Hepatocyte (in vitro differentiated cells): ENCODE data around the gene TNFRSF6B. TPM values are rescaled to one million over a fixed set of nuclear protein-coding genes. Genes with fewer than 3 reads are reported as not detected.

ENCODE experiments used
- DNase-seq: peaks from one replicate; pipeline ENCODE4 v3.0.0-alpha.2; 2016; ENCODE audit warnings: low spot score
- H2AFZ ChIP-seq: fragments of 200-600 bp; sonication (generic); 2 replicates; pipeline ENCODE4 v1.6.0; 2016; ENCODE audit warnings: antibody characterized with exemption, mild to moderate bottlenecking
- H3K27ac ChIP-seq: fragments of 200-600 bp; sonication (generic); 2 replicates; pipeline ENCODE4 v1.5.1; 2016; ENCODE audit warnings: mild to moderate bottlenecking
- H3K27me3 ChIP-seq: fragments of 200-600 bp; sonication (generic); 2 replicates; pipeline ENCODE4 v1.6.1; 2016
- H3K36me3 ChIP-seq: fragments of 200-600 bp; sonication (generic); replicated peaks from 2 replicates; pipeline ENCODE4 v1.5.1; 2016; ENCODE audit warnings: low read depth; ENCODE audit not compliant: insufficient read depth
- H3K4me1 ChIP-seq: fragments of 200-600 bp; sonication (generic); 2 replicates; pipeline ENCODE4 v1.5.1; 2016; ENCODE audit warnings: mild to moderate bottlenecking, moderate library complexity; ENCODE audit not compliant: insufficient read depth
- H3K4me2 ChIP-seq: fragments of 200-600 bp; sonication (generic); 2 replicates; pipeline ENCODE4 v1.6.0; 2016
- H3K4me3 ChIP-seq: fragments of 200-600 bp; sonication (generic); 2 replicates; pipeline ENCODE4 v1.5.1; 2016; ENCODE audit warnings: mild to moderate bottlenecking
- H3K79me2 ChIP-seq: fragments of 200-600 bp; sonication (generic); 2 replicates; pipeline ENCODE4 v1.6.0; 2017; ENCODE audit warnings: mild to moderate bottlenecking
- H3K9me2 ChIP-seq: fragments of 200-600 bp; sonication (generic); replicated peaks from 2 replicates; pipeline ENCODE4 v1.6.0; 2017; ENCODE audit warnings: mild to moderate bottlenecking; ENCODE audit not compliant: insufficient read depth
- H3K9me3 ChIP-seq: fragments of 200-600 bp; sonication (generic); 2 replicates; pipeline ENCODE4 v1.5.1; 2016; ENCODE audit warnings: low read depth, mild to moderate bottlenecking
- H4K20me1 ChIP-seq: fragments of 200-600 bp; sonication (generic); 2 replicates; pipeline ENCODE4 v1.6.0; 2016; ENCODE audit warnings: mild to moderate bottlenecking; ENCODE audit not compliant: insufficient read depth, poor library complexity, severe bottlenecking
- CTCF ChIP-seq: fragments of 200-600 bp; sonication (generic); IDR thresholded peaks from 2 replicates; pipeline ENCODE4 v1.5.1; 2016; ENCODE audit warnings: antibody characterized with exemption, mild to moderate bottlenecking; ENCODE audit not compliant: poor library complexity
- EZH2 ChIP-seq: fragments of 200-600 bp; sonication (generic); IDR thresholded peaks from 2 replicates; pipeline ENCODE4 v1.6.1; 2016; ENCODE audit warnings: antibody characterized with exemption, mild to moderate bottlenecking, borderline replicate concordance
- EZH2phosphoT487 ChIP-seq: fragments of 200-600 bp; sonication (generic); IDR thresholded peaks from one replicate; pipeline ENCODE4 v1.6.1; 2018; ENCODE audit warnings: antibody characterized with exemption, mild to moderate bottlenecking, low read depth, moderate library complexity; ENCODE audit not compliant: unreplicated experiment, severe bottlenecking
- WGBS: methylation state at CpG from one replicate; pipeline ENCODE4 v1.1.6; 2016; ENCODE audit warnings: low lambda C conversion rate; ENCODE audit errors: missing lambda C conversion rate; 5-methylcytosine and 5-hydroxymethylcytosine counted together
- polyA plus RNA-seq: library from polyadenylated mRNA; unstranded; fragments of >200 nt; fragmentation: Nextera tagmentation; extraction: Ambion mirVana; gene quantifications from 2 replicates; pipeline ENCODE4 v1.2.1, GENCODE V29; 2016
- total RNA-seq: library from RNA; depleted of rRNA; stranded (reverse); fragments of >200 nt; gene quantifications from 2 replicates; pipeline ENCODE4 v1.2.3, GENCODE V29; 2014

TNFRSF6B gene
- total and polyA plus RNA-seq, 2 experiments from 2014 or later: 0.97 to 4.2 TPM

- TF ChIP-seq CTCF (no peak), EZH2phosphoT487 (no peak), EZH2 (no peak)
Observed at GRCh38 chr20:63693083-63693732, 3.2 kb upstream of the TNFRSF6B start.

GRCh38 chr20:63693733-63694583 is 2.5 kb upstream of the TNFRSF6B start:
- 97% methylated on average over 21 of the region's 21 CpGs for WGBS
- Histone ChIP-seq H2AFZ (no peak overlapping the region), H3K4me3 (no peak overlapping the region), H3K9me3 (no peaks in the 10 kb centered on the region), H3K27ac (no peak overlapping the region), H3K4me2 (no peak overlapping the region), H3K9me2 (no peaks in the 10 kb centered on the region), H4K20me1 (no peaks in the 10 kb centered on the region), H3K4me1 (peaks cover 10% of the 10 kb centered on the region), H3K79me2 (no peaks in the 10 kb centered on the region), H3K27me3 (no peaks in the 10 kb centered on the region), H3K36me3 (no peaks in the 10 kb centered on the region)
- DNase-seq: no peak
- TF ChIP-seq EZH2phosphoT487: no peak
- TF ChIP-seq CTCF: no peak
- TF ChIP-seq EZH2: no peak

More at GRCh38 chr20:63693083-63693732, 3.2 kb upstream of the TNFRSF6B start:
- H3K27ac ChIP-seq: no peak overlapping the region
- no peaks in the 10 kb centered on the region for H3K27me3 ChIP-seq
- H3K36me3 ChIP-seq: no peaks in the 10 kb centered on the region
- H3K79me2 ChIP-seq: no peaks in the 10 kb centered on the region
- WGBS: 95% methylated on average over 8 of the region's 10 CpGs
- H3K4me1 ChIP-seq: peaks cover 10% of the 10 kb centered on the region
- no peak overlapping the region for H3K4me3 ChIP-seq
- no peaks in the 10 kb centered on the region for H3K9me3 ChIP-seq
- H4K20me1 ChIP-seq: no peaks in the 10 kb centered on the region
- H3K9me2 ChIP-seq: no peaks in the 10 kb centered on the region
- no peak overlapping the region for H2AFZ ChIP-seq
- no peak for DNase-seq
- H3K4me2 ChIP-seq: no peak overlapping the region

GRCh38 chr20:63694584-63695423 is 1.6 kb upstream of the TNFRSF6B start:
- no peak for DNase-seq
- no peak overlapping the region for H2AFZ ChIP-seq
- H3K27ac ChIP-seq: no peak overlapping the region
- H3K9me3 ChIP-seq: no peaks in the 10 kb centered on the region
- H3K27me3 ChIP-seq: no peaks in the 10 kb centered on the region
- H3K4me2 ChIP-seq: no peak overlapping the region
- no peaks in the 10 kb centered on the region for H3K36me3 ChIP-seq
- H3K9me2 ChIP-seq: no peaks in the 10 kb centered on the region
- H3K4me1 ChIP-seq: peaks cover 10% of the 10 kb centered on the region
- H4K20me1 ChIP-seq: no peaks in the 10 kb centered on the region
- H3K79me2 ChIP-seq: no peaks in the 10 kb centered on the region
- WGBS: 96% methylated on average over 30 of the region's 37 CpGs
- H3K4me3 ChIP-seq: no peak overlapping the region
- no peak for TF ChIP-seq EZH2phosphoT487
- no peak for TF ChIP-seq CTCF
- no peak for TF ChIP-seq EZH2
